HepG2 (cell line): ENCODE measurements around the gene HDAC5. TPM values are rescaled to one million over a fixed set of nuclear protein-coding genes. Genes with fewer than 3 reads are reported as not detected.

Experiments used
- ADNP ChIP-seq: sonication (generic); formaldehyde crosslinking; IDR thresholded peaks from 2 replicates; pipeline ENCODE4 v1.4.0; 2020; ENCODE audit warnings: missing genetic modification reagents
- AGO1 ChIP-seq: fragments of 200-400 bp; formaldehyde crosslinking; IDR thresholded peaks from 2 replicates; pipeline ENCODE4 v1.6.1; 2017; ENCODE audit warnings: mild to moderate bottlenecking, low read depth, low read length, moderate library complexity; ENCODE audit not compliant: poor library complexity, severe bottlenecking
- BORCS8-MEF2B ChIP-seq: sonication (generic); formaldehyde crosslinking; IDR thresholded peaks from 2 replicates; pipeline ENCODE4 v1.8.0; 2022; ENCODE audit warnings: mild to moderate bottlenecking, missing genetic modification reagents
- DNMT1 ChIP-seq: sonication (generic); formaldehyde crosslinking; IDR thresholded peaks from 2 replicates; pipeline ENCODE4 v1.5.1; 2020; ENCODE audit warnings: mild to moderate bottlenecking, missing genetic modification reagents
- ELF1 ChIP-seq: sonication (generic); formaldehyde crosslinking; IDR thresholded peaks from 2 replicates; pipeline ENCODE4 v1.4.0; 2020; ENCODE audit warnings: missing genetic modification reagents
- HNF4A ChIP-seq: sonication (generic); formaldehyde crosslinking; IDR thresholded peaks from 2 replicates; pipeline ENCODE4 v1.4.0; 2020; ENCODE audit warnings: missing genetic modification reagents
- KLF15 ChIP-seq: sonication (generic); formaldehyde crosslinking; IDR thresholded peaks from 2 replicates; pipeline ENCODE4 v1.8.1; 2023; ENCODE audit warnings: borderline replicate concordance, mild to moderate bottlenecking, inconsistent platforms, missing genetic modification reagents, mixed read lengths
- MAF1 ChIP-seq: sonication (generic); formaldehyde crosslinking; IDR thresholded peaks from 2 replicates; pipeline ENCODE4 v1.5.0; 2020; ENCODE audit warnings: missing genetic modification reagents, borderline replicate concordance
- NCOA5 ChIP-seq: sonication (generic); formaldehyde crosslinking; IDR thresholded peaks from 2 replicates; pipeline ENCODE4 v1.4.0; 2020; ENCODE audit warnings: missing genetic modification reagents
- SALL1 ChIP-seq: sonication (generic); formaldehyde crosslinking; IDR thresholded peaks from 2 replicates; pipeline ENCODE4 v1.8.0; 2022; ENCODE audit warnings: mild to moderate bottlenecking, missing genetic modification reagents
- SATB2 ChIP-seq: sonication (generic); formaldehyde crosslinking; IDR thresholded peaks from 2 replicates; pipeline ENCODE4 v1.5.0; 2020; ENCODE audit warnings: missing genetic modification reagents
- SNRNP70 ChIP-seq: fragments of 200-400 bp; formaldehyde crosslinking; IDR thresholded peaks from 2 replicates; pipeline ENCODE4 v1.6.1; 2017; ENCODE audit warnings: mild to moderate bottlenecking, low read depth, low read length, moderate library complexity
- SP1 ChIP-seq, 2 experiments: fragments of 450-650 bp in 1 of 2; sonication (generic) in 1 of 2; formaldehyde crosslinking in 1 of 2; IDR thresholded peaks; 2 replicates each; pipeline versions ENCODE4 v1.4.0 to v1.6.1; 2016 to 2020; ENCODE audit warnings: missing genetic modification reagents in 1 of 2
- STAG1 ChIP-seq: sonication (generic); formaldehyde crosslinking; IDR thresholded peaks from 2 replicates; pipeline ENCODE4 v1.4.0; 2020; ENCODE audit warnings: missing genetic modification reagents
- ZKSCAN5 ChIP-seq: sonication (generic); formaldehyde crosslinking; IDR thresholded peaks from 2 replicates; pipeline ENCODE4 v1.5.1; 2020; ENCODE audit warnings: mild to moderate bottlenecking, missing genetic modification reagents
- ZNF260 ChIP-seq: sonication (generic); formaldehyde crosslinking; IDR thresholded peaks from 2 replicates; pipeline ENCODE4 v1.4.0; 2020; ENCODE audit warnings: missing genetic modification reagents, low read depth, mild to moderate bottlenecking, borderline replicate concordance
- ZNF282 ChIP-seq: fragments of 450-650 bp; IDR thresholded peaks from 2 replicates; pipeline ENCODE4 v1.6.1; 2018; ENCODE audit not compliant: partially characterized antibody
- ZNF773 ChIP-seq: sonication (generic); formaldehyde crosslinking; IDR thresholded peaks from 2 replicates; pipeline ENCODE4 v1.4.0; 2020; ENCODE audit warnings: missing genetic modification reagents, borderline replicate concordance
- ZNF891 ChIP-seq: sonication (generic); formaldehyde crosslinking; IDR thresholded peaks from 2 replicates; pipeline ENCODE4 v1.5.0; 2020; ENCODE audit warnings: mild to moderate bottlenecking, missing genetic modification reagents
- ZSCAN29 ChIP-seq: sonication (generic); formaldehyde crosslinking; conservative IDR thresholded peaks from 2 replicates; pipeline ENCODE4 v1.4.0; 2020; ENCODE audit warnings: mild to moderate bottlenecking, missing genetic modification reagents
- polyA plus RNA-seq, 8 experiments: library from polyadenylated mRNA; depleted of rRNA in 3 of 8; stranded (reverse) in 7 of 8; unstranded in 1 of 8; fragments of >200 nt; fragmentation: Illumina TruSeq in 4 of 8; extraction: Trizol in 4 of 8; gene quantifications; 2 replicates each; pipeline versions ENCODE4 v1.2.1 to v1.2.3, GENCODE V29; 2011 to 2016; ENCODE audit warnings: low read depth in 4 of 8, missing spikeins in 1 of 8, mixed read lengths in 1 of 8; ENCODE audit not compliant: insufficient read depth in 1 of 8
- total RNA-seq, 5 experiments: library from RNA; depleted of rRNA; stranded (reverse); fragments of >200 nt; fragmentation: Illumina TruSeq; extraction: Trizol; gene quantifications; 2 replicates each; pipeline ENCODE4 v1.2.3, GENCODE V29; 2016; ENCODE audit warnings: low read depth in 1 of 5
- TF ChIP-seq, protein P1 (sequence below): sonication (generic); formaldehyde crosslinking; IDR thresholded peaks from 2 replicates; pipeline ENCODE4 v1.5.1; 2020; ENCODE audit warnings: mild to moderate bottlenecking, missing genetic modification reagents, borderline replicate concordance

HDAC5 gene
- total and polyA plus RNA-seq, 2 of the 13 experiments (the other 11 are each of a cell fraction or from before 2014, with no cell fraction given), result 46.4 to 85.4 TPM

DNA sequence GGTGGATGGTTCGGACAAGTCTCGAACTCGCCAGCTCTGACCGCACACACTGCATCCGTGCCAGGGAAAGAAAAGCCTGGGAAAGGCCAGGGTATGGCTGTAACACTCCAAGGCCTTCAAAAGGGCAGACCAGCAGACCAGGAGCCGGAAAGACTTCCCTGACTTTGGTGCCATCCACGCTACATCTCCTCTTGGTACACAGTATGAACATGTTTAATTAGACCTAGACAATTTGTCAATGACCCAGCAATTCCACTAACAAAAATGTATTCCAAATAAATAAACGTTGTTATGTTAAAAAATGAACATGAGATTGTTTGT, 637 bp upstream of the HDAC5 start (continued):
- TF ChIP-seq, protein P1, sequence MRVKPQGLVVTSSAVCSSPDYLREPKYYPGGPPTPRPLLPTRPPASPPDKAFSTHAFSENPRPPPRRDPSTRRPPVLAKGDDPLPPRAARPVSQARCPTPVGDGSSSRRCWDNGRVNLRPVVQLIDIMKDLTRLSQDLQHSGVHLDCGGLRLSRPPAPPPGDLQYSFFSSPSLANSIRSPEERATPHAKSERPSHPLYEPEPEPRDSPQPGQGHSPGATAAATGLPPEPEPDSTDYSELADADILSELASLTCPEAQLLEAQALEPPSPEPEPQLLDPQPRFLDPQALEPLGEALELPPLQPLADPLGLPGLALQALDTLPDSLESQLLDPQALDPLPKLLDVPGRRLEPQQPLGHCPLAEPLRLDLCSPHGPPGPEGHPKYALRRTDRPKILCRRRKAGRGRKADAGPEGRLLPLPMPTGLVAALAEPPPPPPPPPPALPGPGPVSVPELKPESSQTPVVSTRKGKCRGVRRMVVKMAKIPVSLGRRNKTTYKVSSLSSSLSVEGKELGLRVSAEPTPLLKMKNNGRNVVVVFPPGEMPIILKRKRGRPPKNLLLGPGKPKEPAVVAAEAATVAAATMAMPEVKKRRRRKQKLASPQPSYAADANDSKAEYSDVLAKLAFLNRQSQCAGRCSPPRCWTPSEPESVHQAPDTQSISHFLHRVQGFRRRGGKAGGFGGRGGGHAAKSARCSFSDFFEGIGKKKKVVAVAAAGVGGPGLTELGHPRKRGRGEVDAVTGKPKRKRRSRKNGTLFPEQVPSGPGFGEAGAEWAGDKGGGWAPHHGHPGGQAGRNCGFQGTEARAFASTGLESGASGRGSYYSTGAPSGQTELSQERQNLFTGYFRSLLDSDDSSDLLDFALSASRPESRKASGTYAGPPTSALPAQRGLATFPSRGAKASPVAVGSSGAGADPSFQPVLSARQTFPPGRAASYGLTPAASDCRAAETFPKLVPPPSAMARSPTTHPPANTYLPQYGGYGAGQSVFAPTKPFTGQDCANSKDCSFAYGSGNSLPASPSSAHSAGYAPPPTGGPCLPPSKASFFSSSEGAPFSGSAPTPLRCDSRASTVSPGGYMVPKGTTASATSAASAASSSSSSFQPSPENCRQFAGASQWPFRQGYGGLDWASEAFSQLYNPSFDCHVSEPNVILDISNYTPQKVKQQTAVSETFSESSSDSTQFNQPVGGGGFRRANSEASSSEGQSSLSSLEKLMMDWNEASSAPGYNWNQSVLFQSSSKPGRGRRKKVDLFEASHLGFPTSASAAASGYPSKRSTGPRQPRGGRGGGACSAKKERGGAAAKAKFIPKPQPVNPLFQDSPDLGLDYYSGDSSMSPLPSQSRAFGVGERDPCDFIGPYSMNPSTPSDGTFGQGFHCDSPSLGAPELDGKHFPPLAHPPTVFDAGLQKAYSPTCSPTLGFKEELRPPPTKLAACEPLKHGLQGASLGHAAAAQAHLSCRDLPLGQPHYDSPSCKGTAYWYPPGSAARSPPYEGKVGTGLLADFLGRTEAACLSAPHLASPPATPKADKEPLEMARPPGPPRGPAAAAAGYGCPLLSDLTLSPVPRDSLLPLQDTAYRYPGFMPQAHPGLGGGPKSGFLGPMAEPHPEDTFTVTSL, result no peak; the same call in 1 of the 2 replicates
- TF ChIP-seq SNRNP70, result no peak
- no peak for TF ChIP-seq KLF15
- TF ChIP-seq ZNF773 (CRISPR knock-in tag), result no peak
- no peak for TF ChIP-seq AGO1
- no peak for TF ChIP-seq NCOA5 (CRISPR knock-in tag)
- TF ChIP-seq SATB2 (CRISPR knock-in tag), result no peak
- no peak for TF ChIP-seq STAG1 (CRISPR knock-in tag)
- TF ChIP-seq ZSCAN29 (CRISPR knock-in tag), result no peak
- TF ChIP-seq ZNF891, result no peak
- no peak for TF ChIP-seq ADNP (CRISPR knock-in tag)
- TF ChIP-seq ZKSCAN5 (CRISPR knock-in tag), result no peak
- peak; percentile 12; the same call in 1 of the 2 replicates for TF ChIP-seq SALL1
- no peak for TF ChIP-seq DNMT1 (CRISPR knock-in tag)
- 0 out of 2 replicates have a peak, but pooled peaks have one; percentile 67 for TF ChIP-seq MAF1 (CRISPR knock-in tag)
- no peak for TF ChIP-seq ZNF260
- no peak for TF ChIP-seq HNF4A
- TF ChIP-seq ELF1 (CRISPR knock-in tag), result no peak
- TF ChIP-seq ZNF282, result no peak
- TF ChIP-seq SP1 (IDR thresholded peaks at IDR 0.05), result no peak
- TF ChIP-seq SP1 (CRISPR knock-in tag; IDR thresholded peaks at IDR 0.05), result no peak
- TF ChIP-seq BORCS8-MEF2B (CRISPR knock-in tag), result no peak
